ELF-1 (cell line): ENCODE results near the gene SLC46A3.
A peak's percentile ranks its signal among the peaks of the same experiment; 100 is the strongest.
"Not testable (repeated sequence)": the region's sequence is repeated elsewhere in the genome, so short reads cannot be mapped to it uniquely, and the experiment has no call there.

Experiments
- DNase-seq: peaks from one replicate; pipeline ENCODE4 v3.0.0-alpha.2; 2016; ENCODE audit warnings: low read depth, low spot score

Gene SLC46A3

DNA sequence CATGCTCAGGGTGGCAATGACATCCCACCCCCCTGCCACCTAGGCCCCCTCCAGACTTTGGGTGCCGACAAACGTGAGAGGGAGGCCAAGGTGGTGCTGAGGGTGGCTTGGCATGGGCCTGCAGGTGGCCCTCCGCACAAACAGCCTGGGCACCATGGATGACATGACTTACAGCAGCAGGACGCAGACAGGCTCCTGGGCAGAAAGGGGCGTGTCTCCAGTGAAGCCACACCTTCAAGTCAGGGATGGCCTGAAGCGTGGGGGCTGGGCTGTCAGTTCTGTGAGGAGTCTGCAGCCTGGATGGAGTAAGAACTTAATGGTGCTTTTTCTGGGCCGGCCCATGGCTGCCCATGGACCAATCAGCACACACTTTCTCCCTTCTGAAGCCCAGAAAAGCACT is 34.5 kb downstream of the SLC46A3 start:
- peak; percentile 95 for DNase-seq

DNA sequence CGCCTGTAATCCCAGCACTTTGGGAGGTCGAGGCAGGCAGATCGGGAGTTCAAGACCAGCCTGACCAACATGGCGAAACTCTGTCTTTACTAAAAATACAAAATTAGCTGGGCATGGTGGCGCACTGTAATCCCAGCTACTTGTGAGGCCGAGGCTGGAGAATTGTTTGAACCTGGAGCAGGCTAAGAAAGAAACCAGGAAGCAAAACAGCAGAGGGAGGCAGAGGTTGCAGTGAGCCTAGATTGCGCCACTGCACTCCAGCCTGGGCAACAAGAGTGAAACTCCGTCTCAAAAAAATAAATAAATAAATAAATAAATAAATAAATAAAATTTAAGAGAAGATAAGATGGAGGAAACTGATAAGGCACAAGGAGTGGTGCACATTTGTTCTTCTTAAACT is 35.6 kb downstream of the SLC46A3 start:
- DNase-seq, result not testable (repeated sequence)

DNA sequence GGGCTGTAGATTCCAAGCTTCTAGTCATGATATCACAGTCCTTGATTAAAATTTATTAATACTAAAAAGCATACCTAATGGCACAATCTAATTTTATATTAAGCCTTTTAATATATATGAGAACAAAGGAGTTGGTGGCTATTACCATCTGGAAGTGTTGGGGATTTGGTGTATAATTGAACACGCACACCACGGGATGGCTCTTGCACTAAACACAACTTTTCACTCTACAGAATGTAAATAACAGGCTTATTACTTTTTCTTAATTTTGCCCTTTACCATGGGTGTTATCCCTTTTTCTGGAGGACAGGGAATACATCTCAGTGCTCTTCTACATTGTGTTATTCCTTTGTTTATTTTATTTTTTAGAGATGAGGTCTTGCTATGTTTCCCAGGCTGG is 38.2 kb downstream of the SLC46A3 start:
- no peak for DNase-seq

DNA sequence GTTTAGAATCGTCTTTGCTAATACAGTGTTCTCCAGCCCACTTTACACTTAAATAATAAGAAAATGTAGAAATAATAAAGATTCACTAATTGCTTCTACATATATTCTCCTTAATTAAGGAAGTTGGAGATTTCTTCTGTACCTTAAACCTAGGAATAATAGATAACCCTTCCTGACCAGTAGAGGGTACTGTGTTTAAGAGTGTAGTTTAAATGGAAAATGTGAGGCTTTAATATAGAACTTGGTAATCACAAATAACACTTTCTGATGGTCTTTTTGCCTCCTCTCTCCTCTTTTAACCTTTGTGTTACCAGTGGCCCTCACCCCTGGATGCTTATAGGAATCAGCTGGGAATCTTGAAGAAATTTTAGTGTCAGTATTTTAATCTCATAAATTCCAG is 39.1 kb downstream of the SLC46A3 start:
- no peak for DNase-seq

DNA sequence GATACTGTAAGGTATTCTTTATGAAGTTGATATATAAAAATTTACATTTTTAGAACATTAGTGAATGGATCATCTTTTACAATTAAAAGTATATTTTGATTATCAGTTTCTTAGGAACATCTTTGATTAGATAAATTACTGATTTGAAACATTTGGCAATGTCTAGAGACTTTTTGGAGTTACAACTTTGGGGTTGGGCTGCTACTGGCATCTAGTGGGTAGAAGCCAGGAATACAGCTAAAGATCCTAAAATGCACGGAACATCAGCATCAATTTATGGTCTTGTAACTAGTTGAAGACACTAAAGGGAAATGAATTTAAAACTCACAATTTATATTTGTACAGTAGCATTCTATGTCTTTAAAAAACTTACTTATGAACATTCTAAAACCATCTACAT is 40.0 kb downstream of the SLC46A3 start:
- no peak for DNase-seq

DNA sequence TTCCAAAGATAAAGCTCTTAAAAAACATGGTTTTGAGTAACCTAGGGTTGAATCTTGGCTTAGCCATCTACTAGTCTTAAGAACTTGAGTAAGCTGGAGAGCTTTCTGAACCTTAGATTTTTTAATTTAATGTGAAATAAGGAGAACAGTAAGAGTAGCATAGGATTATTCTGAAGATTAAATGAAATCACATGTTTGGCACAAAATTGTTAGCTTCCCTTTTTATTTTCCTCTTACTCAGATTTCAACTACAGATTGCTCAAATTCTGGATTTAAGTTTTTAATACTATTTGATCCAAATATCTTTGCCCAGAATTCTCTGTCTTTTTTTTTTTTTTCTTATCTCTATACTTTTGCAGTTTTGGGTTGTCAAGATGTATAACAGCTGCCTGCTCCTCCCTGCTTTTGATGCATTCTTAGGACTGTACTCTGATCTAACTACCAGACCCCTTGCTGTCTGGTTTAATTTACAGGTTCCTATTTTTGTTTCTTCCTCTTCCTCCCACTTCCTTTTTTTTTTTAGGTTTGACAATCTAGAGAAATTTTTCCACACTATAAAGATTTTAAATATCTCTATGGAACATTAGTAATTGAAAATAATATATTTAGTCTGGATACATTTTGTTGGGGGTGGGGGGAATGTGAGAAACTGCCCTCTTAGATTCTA is 47.5 kb downstream of the SLC46A3 start:
- DNase-seq, result no peak

DNA sequence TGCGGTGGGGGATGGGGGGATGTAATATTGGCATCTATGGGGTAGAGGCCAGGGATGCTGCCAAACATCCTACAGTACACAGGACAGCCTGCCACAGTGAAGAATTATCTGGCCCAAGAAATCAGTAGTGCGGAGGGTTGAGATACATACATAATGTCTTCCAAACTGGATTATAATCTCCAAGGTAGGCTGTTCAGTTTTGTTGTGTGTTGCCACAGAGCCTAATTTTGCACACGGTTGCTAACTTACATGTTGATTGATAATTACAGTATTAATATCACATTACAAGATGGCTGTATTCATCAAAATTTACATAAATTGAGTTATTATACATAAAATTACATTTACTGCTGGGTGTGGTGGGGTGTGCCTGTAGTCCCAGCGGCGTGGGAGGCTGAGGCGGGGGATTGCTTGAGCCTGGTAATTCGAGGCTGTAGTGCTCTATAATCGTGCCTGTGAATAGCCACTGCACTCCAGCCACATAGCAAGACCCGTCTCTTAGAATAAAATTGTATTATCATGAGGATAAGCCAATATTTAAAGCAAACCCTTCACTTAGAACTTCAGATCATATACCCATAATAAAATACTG is 51.8 kb downstream of the SLC46A3 start:
- no peak for DNase-seq

DNA sequence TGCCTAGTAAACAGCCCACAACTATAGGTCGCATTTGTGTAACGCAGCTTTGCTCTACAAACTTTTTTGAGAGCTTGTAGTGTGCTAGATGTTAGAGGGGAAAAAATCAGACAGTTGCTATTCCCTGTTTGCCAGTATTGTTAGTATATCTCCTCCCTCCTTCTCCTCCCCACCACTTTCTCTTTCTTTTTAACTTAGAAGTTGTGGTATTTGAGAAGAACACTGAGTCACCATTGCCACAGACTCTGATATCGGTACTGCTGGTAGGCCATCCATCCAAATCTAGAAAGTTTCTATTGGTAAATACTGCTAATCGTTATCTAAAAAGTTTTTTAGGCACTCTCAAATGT is 59.2 kb downstream of the SLC46A3 start:
- DNase-seq, result no peak

DNA sequence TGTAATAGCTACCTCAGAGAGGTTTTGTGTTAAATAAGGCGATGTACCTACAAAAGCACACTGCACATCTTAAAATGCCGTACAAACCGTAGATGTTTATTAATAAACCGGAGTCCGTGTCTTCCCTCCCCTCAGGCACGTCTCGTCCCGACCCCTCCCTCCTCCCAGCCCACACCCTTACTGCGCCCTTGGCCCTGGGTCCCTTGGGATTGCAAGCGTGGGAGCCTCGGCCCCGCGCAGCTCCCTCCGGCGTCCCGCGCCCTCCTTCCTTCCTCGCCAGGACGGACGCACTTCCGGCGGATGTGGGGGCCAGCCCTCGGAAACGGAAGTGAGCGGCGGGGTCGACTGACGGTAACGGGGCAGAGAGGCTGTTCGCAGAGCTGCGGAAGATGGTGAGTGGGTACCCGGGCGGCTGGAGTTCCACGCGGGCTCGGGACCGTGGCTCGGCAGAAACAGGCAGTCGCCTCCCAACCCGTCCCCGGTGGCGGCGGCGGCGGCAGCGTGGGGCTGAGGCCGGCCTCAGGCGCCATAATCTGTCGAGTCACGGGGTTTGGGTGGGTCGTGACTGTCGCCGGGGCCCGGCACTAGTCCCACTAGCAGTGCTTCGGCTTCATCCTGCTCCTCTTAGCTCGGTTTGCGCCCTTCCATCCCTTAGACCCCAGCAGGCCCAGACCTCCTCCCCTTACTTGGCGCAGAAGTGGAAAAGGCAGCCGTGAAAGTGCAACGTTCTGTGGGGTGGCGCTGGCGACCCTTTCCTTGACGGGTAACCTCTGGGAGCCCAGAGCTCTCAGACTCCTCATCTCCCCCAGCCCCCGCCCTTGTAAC is 59.8 kb downstream of the SLC46A3 start, which contains the start of gene POMP:
TSS of gene POMP (plus strand) at position 335 of the 825 bp plus-strand sequence. CDS start at position 390, 55 bp downstream.
- peak; percentile 93 for DNase-seq

DNA sequence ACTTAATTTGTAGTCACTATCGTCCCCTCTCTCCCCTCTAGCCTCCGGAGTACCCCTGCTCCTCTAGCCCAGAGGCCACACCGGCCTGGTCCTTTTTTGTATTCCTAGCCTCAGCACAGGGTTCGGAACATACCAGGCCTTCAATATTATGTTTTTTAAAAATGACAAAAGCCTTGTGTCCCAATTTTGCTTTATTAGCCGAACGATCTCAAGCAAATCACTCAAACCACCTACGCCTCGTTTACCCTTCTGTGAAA is 60.3 kb downstream of the SLC46A3 start:
- DNase-seq, result no peak

DNA sequence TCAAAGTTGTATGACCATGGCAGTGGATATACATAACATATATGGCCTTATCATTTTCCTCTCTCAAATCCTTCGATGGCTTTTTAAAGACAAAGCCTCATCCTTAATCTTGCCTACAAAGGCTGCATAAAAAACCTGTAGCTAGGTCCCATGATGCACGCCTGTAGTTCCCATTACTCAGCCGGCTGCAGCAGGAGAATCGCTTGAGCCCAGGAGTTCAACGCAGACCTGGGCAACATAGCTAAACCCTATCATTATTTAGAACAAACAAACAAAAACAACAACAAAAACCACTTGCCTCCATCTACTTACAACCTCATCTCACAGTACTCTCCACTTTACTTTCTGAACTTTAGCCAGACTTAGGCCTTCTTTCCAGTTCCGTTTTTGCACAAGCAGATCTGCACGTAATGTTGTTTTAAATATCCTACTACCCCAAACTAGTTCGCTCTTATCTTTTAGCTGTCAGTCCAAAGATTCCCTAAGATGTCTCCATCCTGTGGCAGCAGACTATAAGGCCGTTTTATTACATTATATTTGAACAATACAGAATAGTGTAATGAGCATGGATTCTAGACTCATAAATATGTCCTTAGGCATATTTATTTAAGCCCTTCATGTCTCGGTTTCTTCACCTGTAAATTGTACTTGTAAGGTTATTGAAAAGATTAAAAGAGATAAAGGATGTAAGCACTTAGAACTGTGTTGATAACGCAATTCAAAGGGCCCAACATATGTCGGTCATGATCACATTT is 60.8 kb downstream of the SLC46A3 start:
- DNase-seq, result no peak

DNA sequence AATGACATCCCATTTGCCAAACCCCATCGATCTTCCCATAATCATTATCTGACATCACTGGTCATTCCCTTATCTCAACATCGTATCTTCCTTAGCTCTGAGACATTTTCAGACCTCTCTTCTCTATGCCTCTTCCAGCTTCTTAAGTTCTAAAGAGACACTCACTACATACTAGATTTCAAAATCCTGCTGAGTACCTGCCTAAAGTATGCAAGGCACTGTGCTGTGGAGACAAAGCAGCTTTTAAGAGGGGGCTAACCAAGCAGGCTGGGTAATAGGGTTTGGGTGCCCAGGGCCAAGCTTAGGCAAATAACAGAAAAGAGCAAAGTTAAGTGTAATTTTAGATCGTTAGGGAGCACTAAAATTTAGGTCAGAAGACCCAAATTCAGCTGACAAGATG is 63.2 kb downstream of the SLC46A3 start:
- DNase-seq, result no peak

DNA sequence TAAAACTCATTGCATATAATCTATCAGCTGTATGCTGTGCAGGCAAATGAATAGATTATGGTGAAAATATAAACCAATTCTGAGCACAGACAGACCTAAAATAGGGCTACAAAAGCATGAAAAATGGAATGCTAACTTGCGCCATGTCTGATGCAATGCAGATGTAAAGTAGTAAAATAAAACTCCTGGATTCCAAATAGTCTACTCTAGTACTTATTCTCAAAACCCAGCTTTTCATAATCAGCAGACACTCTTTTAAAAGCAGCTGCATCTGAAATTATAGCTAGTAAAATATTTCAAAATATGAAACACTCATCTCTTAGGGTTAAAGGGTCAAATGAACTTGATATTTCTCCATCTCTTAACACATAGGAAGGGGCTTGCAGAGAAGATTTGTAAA is 64.5 kb downstream of the SLC46A3 start:
- no peak for DNase-seq

DNA sequence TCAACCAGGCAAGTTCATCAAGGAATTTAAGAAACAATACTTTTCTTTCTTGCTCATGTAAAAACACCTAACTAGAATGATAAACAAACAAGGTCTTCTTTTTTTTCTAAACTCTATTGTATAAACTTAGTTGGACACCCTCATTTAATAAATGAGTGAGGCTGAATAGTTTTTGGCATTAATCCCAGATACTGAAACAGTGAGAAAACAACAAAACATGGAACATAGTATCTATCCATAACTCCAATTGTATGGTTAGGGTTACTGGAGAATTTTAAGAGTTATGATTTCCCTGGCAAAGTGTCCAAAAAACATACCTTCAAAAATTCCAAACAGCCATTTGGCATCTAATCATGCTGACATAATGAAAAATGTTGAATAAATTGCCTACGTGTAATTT is 65.7 kb downstream of the SLC46A3 start:
- no peak for DNase-seq

DNA sequence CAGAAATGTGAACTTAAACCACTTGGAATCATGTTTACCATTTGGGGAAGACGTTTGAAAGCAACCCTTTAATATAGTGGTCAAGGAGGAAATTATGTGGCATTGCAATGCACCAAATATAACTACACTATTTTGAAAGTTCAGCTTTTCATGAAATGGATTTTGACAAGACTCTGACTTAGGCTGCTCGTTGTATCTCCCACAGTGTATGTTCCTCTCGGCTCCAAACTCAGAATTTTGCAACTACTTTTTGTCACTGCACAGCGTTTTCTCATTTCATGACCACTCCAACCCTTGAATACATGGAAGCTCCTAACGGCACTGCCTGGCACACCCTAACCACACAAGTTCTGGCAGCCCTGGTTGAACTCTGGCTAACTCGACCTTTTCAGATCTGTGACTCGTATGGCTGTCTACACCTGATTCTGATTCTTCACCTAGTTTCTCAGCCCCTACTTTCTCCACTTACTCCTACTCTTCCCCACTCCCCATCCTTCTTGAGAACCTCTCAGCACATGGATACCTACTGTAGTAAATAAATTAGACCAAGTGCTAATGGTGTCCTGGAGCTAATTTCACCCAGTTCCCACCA is 66.9 kb downstream of the SLC46A3 start:
- DNase-seq, result no peak

DNA sequence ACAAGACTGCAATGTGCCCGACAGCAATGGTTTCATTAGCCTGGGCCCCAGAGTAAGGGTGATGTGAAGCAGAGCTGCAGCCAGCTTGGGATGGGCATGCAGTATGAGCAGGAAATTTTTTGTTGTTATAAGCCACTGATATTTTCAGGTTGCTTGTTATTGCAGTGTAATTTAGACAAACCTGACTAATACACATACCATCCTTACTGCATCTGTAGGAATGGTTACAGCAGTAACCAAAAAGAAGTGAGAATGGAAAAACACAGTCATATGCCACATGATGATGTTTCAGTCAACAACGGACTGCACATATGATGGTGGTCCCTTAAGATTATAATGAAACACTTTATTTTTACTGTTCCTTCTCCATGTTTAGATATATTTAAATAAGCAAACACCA is 68.5 kb downstream of the SLC46A3 start:
- DNase-seq, result no peak
